B cell (primary cell): ENCODE results near the gene NHEJ1. TPM values are rescaled to one million over a fixed set of nuclear protein-coding genes. Genes with fewer than 3 reads are reported as not detected.

Source experiments
- ATAC-seq: fragments of 200-7000 bp; cut with Tn5 transposase; one replicate; pipeline ENCODE4 v1.10.0; 2021; ENCODE audit warnings: low read depth, mild to moderate bottlenecking, moderate number of reproducible peaks, moderate library complexity
- CTCF ChIA-PET: fragments of 350-600 bp; sonication (Branson Sonifier 250); formaldehyde crosslinking; loops from one replicate; lab custom pipeline; 2021; ENCODE audit warnings: antibody characterized with exemption, inconsistent platforms; lab: Charles Lee
- POLR2A ChIA-PET: fragments of 350-600 bp; sonication (Branson Sonifier 250); formaldehyde crosslinking; loops from one replicate; lab custom pipeline; 2021; ENCODE audit warnings: antibody characterized with exemption; lab: Charles Lee
- DNase-seq: peaks from one replicate; pipeline ENCODE4 v3.0.0; 2013
- H2AFZ ChIP-seq: 2 replicates; pipeline ENCODE4 v1.6.1; 2012; ENCODE audit warnings: mild to moderate bottlenecking, low read depth, low read length; ENCODE audit not compliant: insufficient read depth, poor library complexity, severe bottlenecking
- H3K27ac ChIP-seq, 2 donors: 1 replicate in 1 of 2; 2 replicates in 1 of 2; pipeline ENCODE4 v1.5.1; 2012 to 2013; ENCODE audit warnings: low read length in 2 of 2, mild to moderate bottlenecking in 2 of 2, moderate library complexity in 1 of 2
- H3K27me3 ChIP-seq, 4 experiments: fragments of 200-600 bp in 1 of 4; sonication (generic) in 1 of 4; replicated peaks in 1 of 4; 1 replicate in 2 of 4; 2 replicates in 2 of 4; pipeline versions ENCODE4 v1.6.1 to v1.7.0; 2013 to 2016; ENCODE audit warnings: low read length in 3 of 4, mild to moderate bottlenecking in 2 of 4, mixed read lengths in 1 of 4, moderate library complexity in 1 of 4; ENCODE audit not compliant: insufficient read depth in 4 of 4, control insufficient read depth in 3 of 4; ENCODE audit errors: control extremely low read depth in 1 of 4
- H3K36me3 ChIP-seq, 2 experiments: replicated peaks in 1 of 2; 1 replicate in 1 of 2; 2 replicates in 1 of 2; pipeline versions ENCODE4 v1.6.1 to v1.7.1; 2013; ENCODE audit warnings: low read length in 1 of 2; ENCODE audit not compliant: insufficient read depth in 2 of 2, control insufficient read depth in 1 of 2; ENCODE audit errors: control extremely low read depth in 1 of 2, extremely low read depth in 1 of 2
- H3K4me1 ChIP-seq, 2 donors: fragments of 200-600 bp in 1 of 2; sonication (generic) in 1 of 2; 1 replicate in 1 of 2; 2 replicates in 1 of 2; pipeline versions ENCODE4 v1.5.1 to v1.6.1; 2013 to 2017; ENCODE audit warnings: low read length in 2 of 2; ENCODE audit not compliant: control insufficient read depth in 2 of 2, insufficient read depth in 2 of 2
- H3K4me2 ChIP-seq: replicated peaks from 2 replicates; pipeline ENCODE3; 2012; ENCODE audit warnings: mild to moderate bottlenecking, low read depth, low read length; ENCODE audit not compliant: poor library complexity, severe bottlenecking
- H3K4me3 ChIP-seq, 5 experiments: fragments of 200-600 bp in 1 of 5; sonication (generic) in 1 of 5; 1 replicate in 3 of 5; 2 replicates in 2 of 5; pipeline versions ENCODE4 v1.5.1 to v1.7.0; 2011 to 2016; ENCODE audit warnings: low read length in 4 of 5, mild to moderate bottlenecking in 4 of 5, low read depth in 2 of 5, control low read depth in 1 of 5, moderate library complexity in 1 of 5; ENCODE audit not compliant: insufficient read depth in 1 of 5; ENCODE audit errors: control extremely low read depth in 1 of 5, extremely low read depth in 1 of 5
- H3K79me2 ChIP-seq: fragments of 200-600 bp; sonication (generic); one replicate; pipeline ENCODE4 v1.6.0; 2016; ENCODE audit warnings: low read length; ENCODE audit not compliant: control insufficient read depth, insufficient read depth
- H3K9ac ChIP-seq: fragments of 200-600 bp; sonication (generic); 2 replicates; pipeline ENCODE4 v1.6.1; 2017; ENCODE audit warnings: mild to moderate bottlenecking, low read length, moderate library complexity
- H3K9me3 ChIP-seq, 3 donors: one replicate each; pipeline versions ENCODE4 v1.6.1 to v1.7.1; 2013; ENCODE audit warnings: low read length in 2 of 3; ENCODE audit not compliant: control insufficient read depth in 2 of 3, insufficient read depth in 1 of 3; ENCODE audit errors: control extremely low read depth in 1 of 3
- H4K20me1 ChIP-seq: 2 replicates; pipeline ENCODE4 v1.6.0; 2012; ENCODE audit warnings: mild to moderate bottlenecking, low read length; ENCODE audit not compliant: insufficient read depth, control insufficient read depth, poor library complexity, severe bottlenecking
- H3K27ac Mint-ChIP-seq: one replicate; pipeline ENCODE4 v1.8.0; 2021; ENCODE audit warnings: mixed read lengths
- H3K27me3 Mint-ChIP-seq: one replicate; pipeline ENCODE4 v1.8.0; 2021; ENCODE audit warnings: mixed read lengths
- H3K4me1 Mint-ChIP-seq: one replicate; pipeline ENCODE4 v1.8.0; 2021; ENCODE audit warnings: mixed read lengths
- H3K4me3 Mint-ChIP-seq: one replicate; pipeline ENCODE4 v1.8.0; 2021; ENCODE audit warnings: mixed read lengths
- H3K9me3 Mint-ChIP-seq: one replicate; pipeline ENCODE4 v1.8.0; 2022; ENCODE audit warnings: mixed read lengths; ENCODE audit not compliant: insufficient read depth
- EZH2 ChIP-seq: IDR thresholded peaks from 2 replicates; pipeline ENCODE4 v1.6.1; 2012; ENCODE audit warnings: borderline replicate concordance, low read depth, mild to moderate bottlenecking, moderate library complexity, low read length; ENCODE audit not compliant: insufficient read depth, poor library complexity, severe bottlenecking
- WGBS: methylation state at CpG from one replicate; pipeline ENCODE4 v1.1.5; 2013; ENCODE audit warnings: missing lambda C conversion rate; ENCODE audit not compliant: insufficient coverage; 5-methylcytosine and 5-hydroxymethylcytosine counted together
- intact Hi-C: fragments of 100-400 bp; cut with micrococcal nuclease; formaldehyde crosslinking; loops from one replicate; pipeline ENCODE4 v1.10.0; 2022
- polyA plus RNA-seq: library from polyadenylated mRNA; depleted of rRNA; stranded (reverse); fragments of >200 nt; gene quantifications from 2 replicates; pipeline ENCODE4 v1.2.3, GENCODE V29; 2012
- total RNA-seq, 2 donors: library from RNA; stranded (reverse); fragments of 120-200 nt in 1 of 2; gene quantifications; 1 replicate in 1 of 2; 2 replicates in 1 of 2; pipeline versions ENCODE4 v1.2.3 to v1.2.4, GENCODE V29; 2013 to 2022
- TF ChIP-seq, protein P1 (sequence below): fragments of 200-600 bp; IDR thresholded peaks from one replicate; pipeline ENCODE4 v1.8.0; 2022; ENCODE audit warnings: antibody characterized with exemption, mild to moderate bottlenecking

NHEJ1 gene
- total and polyA plus RNA-seq, 2 donors (not counting 1 experiment from before 2014, with no cell fraction given) = 14.9 to 25.0 TPM

DNA sequence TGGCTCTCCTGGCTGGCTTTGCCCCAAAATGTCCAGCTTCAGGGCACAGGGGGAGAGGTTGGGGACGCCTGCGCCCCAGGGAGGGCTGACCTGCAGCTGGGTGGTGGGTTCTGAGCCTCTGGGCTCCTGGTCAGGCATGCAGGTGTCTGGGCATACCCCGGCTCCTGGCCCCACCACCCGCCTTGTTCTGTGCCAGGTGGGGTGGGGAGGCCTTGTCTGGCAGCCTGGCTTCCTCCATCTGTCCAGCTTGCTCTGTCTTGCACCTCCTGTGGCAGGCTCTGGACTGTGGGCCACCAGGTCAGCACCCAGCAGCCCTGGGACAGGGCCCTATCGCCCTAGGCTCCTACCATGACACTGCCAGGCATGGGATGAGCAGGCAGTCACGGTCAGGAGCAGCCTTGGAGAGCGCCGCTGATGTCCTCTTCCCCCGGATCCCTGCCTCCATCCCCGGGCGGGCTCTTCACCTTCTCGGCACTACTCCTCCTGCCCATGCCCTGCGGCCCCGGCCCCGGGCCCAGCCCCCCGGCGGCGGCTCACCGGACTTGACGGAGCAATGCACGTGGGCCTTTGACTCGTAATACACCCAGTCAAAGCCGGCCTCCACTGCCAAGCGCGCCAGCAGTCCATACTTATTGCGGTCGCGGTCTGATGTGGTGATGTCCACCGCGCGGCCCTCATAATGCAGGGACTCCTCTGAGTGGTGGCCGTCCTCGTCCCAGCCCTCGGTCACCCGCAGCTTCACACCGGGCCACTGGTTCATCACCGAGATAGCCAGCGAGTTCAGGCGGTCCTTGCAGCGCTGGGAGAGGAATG lies 103.5 kb downstream of the NHEJ1 start:
- POLR2A ChIA-PET = no interaction called here
- intact Hi-C loops = loop anchor here (10.0 kb wide), 1 partner anchor 62 kb away; the partner anchor contains the start of gene CRYBA2
- Histone ChIP-seq H3K4me1 (peaks cover 35 to 41% of the 10 kb centered on the region in 2 donors), H3K4me2 (peak overlapping the region; percentile 63), H3K9me3 (no peaks in the 10 kb centered on the region), H3K9ac (no peak overlapping the region), H4K20me1 (no peaks in the 10 kb centered on the region), H3K36me3 (no peaks in the 10 kb centered on the region), H2AFZ (peak overlapping the region; percentile 45), H3K27ac (no peak overlapping the region), H3K79me2 (no peaks in the 10 kb centered on the region), H3K4me3 (no peak overlapping the region), H3K27me3 (peaks cover 0 to 59% (median 39%) of the 10 kb centered on the region in 4 experiments)
- H3K9me3 Mint-ChIP-seq = no peaks in the 10 kb centered on the region
- ATAC-seq (no peak), DNase-seq (no peak)
- no peak overlapping the region for H3K27ac Mint-ChIP-seq
- TF ChIP-seq, protein P1, sequence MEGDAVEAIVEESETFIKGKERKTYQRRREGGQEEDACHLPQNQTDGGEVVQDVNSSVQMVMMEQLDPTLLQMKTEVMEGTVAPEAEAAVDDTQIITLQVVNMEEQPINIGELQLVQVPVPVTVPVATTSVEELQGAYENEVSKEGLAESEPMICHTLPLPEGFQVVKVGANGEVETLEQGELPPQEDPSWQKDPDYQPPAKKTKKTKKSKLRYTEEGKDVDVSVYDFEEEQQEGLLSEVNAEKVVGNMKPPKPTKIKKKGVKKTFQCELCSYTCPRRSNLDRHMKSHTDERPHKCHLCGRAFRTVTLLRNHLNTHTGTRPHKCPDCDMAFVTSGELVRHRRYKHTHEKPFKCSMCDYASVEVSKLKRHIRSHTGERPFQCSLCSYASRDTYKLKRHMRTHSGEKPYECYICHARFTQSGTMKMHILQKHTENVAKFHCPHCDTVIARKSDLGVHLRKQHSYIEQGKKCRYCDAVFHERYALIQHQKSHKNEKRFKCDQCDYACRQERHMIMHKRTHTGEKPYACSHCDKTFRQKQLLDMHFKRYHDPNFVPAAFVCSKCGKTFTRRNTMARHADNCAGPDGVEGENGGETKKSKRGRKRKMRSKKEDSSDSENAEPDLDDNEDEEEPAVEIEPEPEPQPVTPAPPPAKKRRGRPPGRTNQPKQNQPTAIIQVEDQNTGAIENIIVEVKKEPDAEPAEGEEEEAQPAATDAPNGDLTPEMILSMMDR = no peak
- H3K4me1 Mint-ChIP-seq = peaks cover 24% of the 10 kb centered on the region
- H3K4me3 Mint-ChIP-seq = no peak overlapping the region
- CTCF ChIA-PET = interaction anchor here (0.5 to 9.5 kb wide), 12 partner anchors 11 to 235 kb away, joined by 3 to 117 read pairs (median 4); no protein-coding TSS in a partner anchor
- peaks cover 48% of the 10 kb centered on the region for H3K27me3 Mint-ChIP-seq
- 15% methylated on average over 40 of the region's 40 CpGs for WGBS

DNA sequence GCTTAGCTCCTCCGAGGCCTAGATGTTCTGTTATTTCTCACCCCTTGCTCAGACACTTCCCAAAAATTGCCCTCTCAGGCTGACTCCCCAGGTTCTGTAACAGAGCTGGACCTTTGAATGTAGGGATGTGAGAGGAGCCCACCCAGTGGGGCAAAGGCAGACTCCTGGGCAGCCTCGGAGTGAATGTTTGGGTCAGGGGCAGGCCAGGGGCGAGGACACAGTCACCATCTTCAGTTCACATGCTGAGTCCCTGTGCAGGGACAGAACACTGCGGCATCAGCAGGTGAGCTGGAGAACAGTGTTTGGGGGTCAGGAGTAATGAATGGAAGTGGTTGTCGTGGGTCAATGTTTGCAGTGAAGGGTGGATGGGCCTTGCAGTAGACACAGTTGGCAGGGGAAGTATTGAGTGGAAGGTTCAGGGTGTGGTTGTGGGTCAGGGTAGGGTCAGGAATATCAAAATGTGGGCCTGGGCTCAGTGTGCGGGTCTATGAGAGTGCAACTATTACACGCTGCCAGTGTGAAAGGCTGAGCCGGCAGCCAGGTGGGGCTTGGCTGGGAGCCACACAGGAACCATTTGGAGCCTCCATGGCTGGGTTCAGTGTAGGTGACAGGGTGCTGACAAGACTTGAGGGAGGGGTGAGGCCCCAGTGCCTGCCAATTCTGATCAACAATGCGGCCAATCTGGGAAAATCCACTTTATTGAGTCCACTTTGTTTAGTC lies 104.3 kb downstream of the NHEJ1 start:
- H3K9ac ChIP-seq = no peak overlapping the region
- Mint-ChIP-seq H3K9me3 (no peaks in the 10 kb centered on the region), H3K4me3 (no peak overlapping the region), H3K4me1 (peaks cover 22% of the 10 kb centered on the region), H3K27me3 (peaks cover 44% of the 10 kb centered on the region), H3K27ac (no peak overlapping the region)
- TF ChIP-seq EZH2 = no peak
- TF ChIP-seq, protein P1 = no peak
- DNase-seq (no peak), ATAC-seq (no peak)
- intact Hi-C loops = loop anchor here (10.0 kb wide), 1 partner anchor 62 kb away; the partner anchor contains the start of gene CRYBA2
- no peak overlapping the region for H2AFZ ChIP-seq
- POLR2A ChIA-PET = no interaction called here
- CTCF ChIA-PET = interaction anchor here (1.5 to 9.5 kb wide), 3 partner anchors 9 to 98 kb away, joined by 5 to 117 read pairs (median 20); no protein-coding TSS in a partner anchor
- no peaks in the 10 kb centered on the region for H3K36me3 ChIP-seq
- no peaks in the 10 kb centered on the region for H3K9me3 ChIP-seq
- no peaks in the 10 kb centered on the region for H4K20me1 ChIP-seq
- H3K4me3 ChIP-seq = no peak overlapping the region
- H3K27me3 ChIP-seq = peaks cover 0 to 56% (median 32%) of the 10 kb centered on the region in 4 experiments
- 68% methylated on average over 8 of the region's 9 CpGs for WGBS
- no peaks in the 10 kb centered on the region for H3K79me2 ChIP-seq
- H3K27ac ChIP-seq = no peak overlapping the region
- H3K4me1 ChIP-seq = peaks cover 33 to 39% of the 10 kb centered on the region in 2 donors
- no peak overlapping the region for H3K4me2 ChIP-seq
